ENCODE results near the gene BCL11A.

DNA sequence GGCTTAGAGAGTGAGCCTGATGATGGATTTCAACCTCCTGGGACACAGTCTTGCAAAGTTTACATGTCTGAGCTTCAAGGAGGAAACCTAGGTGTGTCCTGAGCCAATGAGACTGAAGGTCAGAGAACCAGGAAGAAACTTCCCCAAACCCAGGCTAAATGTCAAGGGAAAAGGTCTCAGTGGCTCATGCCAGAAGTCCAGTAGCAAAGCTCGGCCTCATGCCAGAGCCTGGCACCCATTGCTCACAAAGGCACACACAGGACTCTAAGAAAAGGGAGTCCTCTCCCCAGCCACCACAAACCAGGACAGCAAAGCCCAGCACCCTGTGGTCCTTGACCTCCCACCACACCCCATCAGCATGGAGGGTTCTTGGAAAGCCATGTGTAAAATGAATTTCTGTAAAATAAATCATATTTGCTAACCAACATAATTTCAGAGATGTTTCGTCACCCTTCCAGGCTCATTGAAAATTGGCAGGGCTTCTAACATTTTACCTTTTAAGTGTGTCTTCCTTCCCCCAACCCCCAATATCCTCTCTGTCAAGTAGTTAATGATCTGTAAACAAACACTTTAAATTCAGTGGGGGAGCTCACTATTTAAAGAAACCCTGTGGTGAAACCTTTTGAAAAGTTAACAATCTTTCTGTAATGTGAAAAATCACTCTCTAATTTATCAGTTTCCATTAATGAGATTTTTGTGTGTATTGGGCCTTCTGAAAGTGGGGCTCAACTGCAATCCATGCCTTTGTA is 77.1 kb downstream of the BCL11A start:
- TF ChIP-seq, protein P1, sequence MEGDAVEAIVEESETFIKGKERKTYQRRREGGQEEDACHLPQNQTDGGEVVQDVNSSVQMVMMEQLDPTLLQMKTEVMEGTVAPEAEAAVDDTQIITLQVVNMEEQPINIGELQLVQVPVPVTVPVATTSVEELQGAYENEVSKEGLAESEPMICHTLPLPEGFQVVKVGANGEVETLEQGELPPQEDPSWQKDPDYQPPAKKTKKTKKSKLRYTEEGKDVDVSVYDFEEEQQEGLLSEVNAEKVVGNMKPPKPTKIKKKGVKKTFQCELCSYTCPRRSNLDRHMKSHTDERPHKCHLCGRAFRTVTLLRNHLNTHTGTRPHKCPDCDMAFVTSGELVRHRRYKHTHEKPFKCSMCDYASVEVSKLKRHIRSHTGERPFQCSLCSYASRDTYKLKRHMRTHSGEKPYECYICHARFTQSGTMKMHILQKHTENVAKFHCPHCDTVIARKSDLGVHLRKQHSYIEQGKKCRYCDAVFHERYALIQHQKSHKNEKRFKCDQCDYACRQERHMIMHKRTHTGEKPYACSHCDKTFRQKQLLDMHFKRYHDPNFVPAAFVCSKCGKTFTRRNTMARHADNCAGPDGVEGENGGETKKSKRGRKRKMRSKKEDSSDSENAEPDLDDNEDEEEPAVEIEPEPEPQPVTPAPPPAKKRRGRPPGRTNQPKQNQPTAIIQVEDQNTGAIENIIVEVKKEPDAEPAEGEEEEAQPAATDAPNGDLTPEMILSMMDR (IDR thresholded peaks at IDR 0.05; ENCODE audit: poor library complexity, severe bottlenecking): no peak
- TF ChIP-seq RAD21 (conservative IDR thresholded peaks at IDR 0.05): no peak
- TF ChIP-seq POLR2AphosphoS5 (IDR thresholded peaks at IDR 0.05): no peak
- TF ChIP-seq MXI1 (conservative IDR thresholded peaks at IDR 0.05; ENCODE audit: poor library complexity, severe bottlenecking): no peak
